Activated naive CD8-positive, alpha-beta T cell treated with anti-CD3 and anti-CD28 coated beads, Interleukin-2, amount 50 U/mL, for 16 hours (primary cell): ENCODE results near the gene CCNL1.
"Not testable (repeated sequence)": the region's sequence is repeated elsewhere in the genome, so short reads cannot be mapped to it uniquely, and the experiment has no call there.

Experiments used
- DNase-seq: peaks from one replicate; pipeline ENCODE4 v3.0.0-alpha.2; 2020; ENCODE audit warnings: low read depth, low spot score

Gene CCNL1

DNA sequence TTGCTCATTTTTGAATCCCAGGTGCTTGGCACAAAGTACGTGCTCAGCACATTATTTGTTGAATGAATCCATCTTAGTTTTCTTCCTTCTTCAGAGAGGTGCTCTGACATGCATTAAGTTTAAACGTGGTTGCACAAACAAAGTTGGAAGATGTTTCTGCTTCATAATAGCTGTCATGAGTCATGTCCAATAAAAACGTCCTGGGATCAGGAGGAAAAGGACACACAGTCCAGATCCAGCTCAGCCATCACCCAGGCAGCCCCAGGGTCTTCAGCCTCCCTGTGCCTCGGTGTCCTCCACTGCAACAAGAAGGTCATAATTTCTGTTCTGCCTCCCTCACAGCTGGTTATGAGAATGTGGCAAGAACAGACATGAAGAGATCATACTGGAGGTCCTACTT is 55.4 kb downstream of the CCNL1 start:
- no peak for DNase-seq

DNA sequence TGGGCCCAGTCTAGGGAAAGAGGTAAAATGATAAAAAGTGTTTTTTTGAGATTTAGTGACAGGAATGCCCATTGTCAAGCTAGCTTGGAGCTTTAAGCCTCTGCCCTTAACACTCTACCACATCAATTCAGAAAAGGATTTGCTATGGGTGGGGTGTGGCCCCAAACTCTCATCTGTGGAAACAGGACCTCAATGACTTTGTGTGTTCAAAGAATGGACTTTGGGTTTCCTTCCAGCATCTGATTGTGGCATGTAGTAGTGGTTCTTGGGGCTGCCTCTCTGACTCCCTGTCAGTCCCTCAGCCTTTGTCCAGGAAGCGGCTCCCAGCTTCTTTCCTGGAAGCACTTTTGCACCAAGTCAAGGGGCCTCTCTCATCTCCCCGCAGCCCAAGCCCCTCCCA is 56.1 kb downstream of the CCNL1 start:
- no peak for DNase-seq

DNA sequence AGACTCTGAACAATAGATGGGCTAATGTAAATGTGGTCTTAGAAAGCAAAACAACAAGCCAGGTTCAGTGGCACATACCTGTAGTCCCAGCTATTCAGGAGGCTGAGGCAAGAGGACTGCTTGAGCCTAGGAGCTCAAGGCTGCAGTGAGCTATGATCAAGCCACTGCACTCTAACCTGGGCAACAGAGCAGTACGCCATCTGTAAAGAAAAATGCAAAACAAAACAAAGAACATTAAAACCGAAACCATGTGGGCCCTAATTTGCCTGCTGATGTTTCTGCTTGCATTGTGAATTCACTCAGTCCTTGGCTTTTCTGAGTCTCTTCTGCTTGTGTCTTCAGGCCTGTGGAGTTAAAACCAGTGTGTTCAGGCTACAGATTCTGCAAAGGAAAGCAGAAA is 56.7 kb downstream of the CCNL1 start:
- no peak for DNase-seq

- not testable (repeated sequence) for DNase-seq
Measured at GRCh38 chr3:157102595-157102994, 57.4 kb downstream of the CCNL1 start.

- no peak for DNase-seq
Measured at GRCh38 chr3:157102098-157102497, 57.8 kb downstream of the CCNL1 start.

DNA sequence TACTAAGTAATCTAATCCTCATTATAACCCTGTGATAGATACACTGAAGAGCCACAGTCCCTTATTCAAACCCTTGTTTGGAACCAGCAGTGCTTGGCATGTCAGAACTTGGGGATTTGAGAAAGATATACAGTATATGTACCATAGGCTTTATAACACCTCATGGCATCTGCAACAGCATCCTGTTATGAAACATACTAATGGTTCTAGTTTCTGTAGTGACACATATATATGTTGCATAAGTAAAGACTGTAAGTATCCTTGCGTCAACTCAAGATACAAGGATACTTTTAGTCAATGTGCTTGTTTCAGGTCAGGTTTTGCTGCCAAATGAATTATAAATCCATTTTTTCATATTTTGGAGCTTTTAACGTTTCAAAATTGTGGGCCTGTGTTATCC is 58.5 kb downstream of the CCNL1 start:
- no peak for DNase-seq

- no peak for DNase-seq
Measured at GRCh38 chr3:157100608-157101396, 59.1 kb downstream of the CCNL1 start.

DNA sequence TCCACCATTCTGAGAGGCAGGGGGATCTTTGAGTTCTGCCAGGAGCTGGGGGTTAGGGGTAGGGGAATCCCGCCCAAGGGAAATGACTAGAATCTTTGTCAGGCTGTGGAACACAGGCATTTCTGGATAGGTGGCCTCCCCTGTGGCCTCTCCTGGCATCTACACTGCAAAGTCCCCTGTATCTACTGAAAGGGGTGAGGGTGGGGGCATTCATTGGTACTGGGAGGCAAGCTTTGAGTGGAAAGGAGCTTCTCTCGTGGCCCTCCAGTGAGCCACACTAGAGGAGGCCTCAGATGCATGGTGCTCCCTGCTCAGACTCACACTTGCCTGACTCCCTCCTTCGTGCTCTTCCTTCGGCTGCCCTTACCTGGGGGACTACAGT is 59.9 kb downstream of the CCNL1 start:
- no peak for DNase-seq

GRCh38 chr3:157099326-157100095 is 60.4 kb downstream of the CCNL1 start:
- no peak for DNase-seq

- DNase-seq = no peak
Measured at GRCh38 chr3:157098823-157099185, 61.1 kb downstream of the CCNL1 start.

- DNase-seq = no peak
Measured at GRCh38 chr3:157098121-157098822, 61.7 kb downstream of the CCNL1 start.
